Stimulated activated CD4-positive, alpha-beta T cell treated with anti-CD3 and anti-CD28 coated beads, TNF-alpha, amount 100 ng/mL, for 1 hour (primary cell): Measurements from ENCODE around the gene LYAR.

ENCODE experiments used
- DNase-seq, 3 donors: peaks; one replicate each; pipeline ENCODE4 v3.0.0-alpha.2; 2020; ENCODE audit warnings: low read depth in 3 of 3, low spot score in 1 of 3

Gene LYAR

GRCh38 chr4:4289941-4290850 lies at the start of gene LYAR, which contains the start of gene ZBTB49:
TSS of gene LYAR (minus strand) at chr4:4290154. CDS start at chr4:4283742, 6,412 bp downstream.
TSS of gene ZBTB49 (plus strand) at chr4:4290251. CDS start at chr4:4299946, 9,695 bp downstream.
- DNase-seq, result peak; percentile 88 to 98 (median 92)

GRCh38 chr4:4339504-4340085 lies 49.6 kb upstream of the LYAR start:
- no peak for DNase-seq

- DNase-seq, result no peak
These were observed 48.5 kb upstream of the LYAR start for GRCh38 chr4:4338210-4339001.

- peak; percentile 43 to 49 (median 48) for DNase-seq
These were observed 45.0 kb upstream of the LYAR start for GRCh38 chr4:4334798-4335520.

- no peak for DNase-seq
These were observed 43.3 kb upstream of the LYAR start for GRCh38 chr4:4333265-4333706.

GRCh38 chr4:4332529-4332928 lies 42.6 kb upstream of the LYAR start:
- DNase-seq, result no peak

GRCh38 chr4:4330794-4331193 lies 40.8 kb upstream of the LYAR start:
- no peak for DNase-seq

- DNase-seq, result no peak
These were observed 39.5 kb upstream of the LYAR start for GRCh38 chr4:4329496-4329895.

GRCh38 chr4:4328840-4329239 lies 38.9 kb upstream of the LYAR start:
- DNase-seq, result no peak

GRCh38 chr4:4328206-4328605 lies 38.3 kb upstream of the LYAR start:
- DNase-seq, result no peak

- no peak for DNase-seq
These were observed 37.7 kb upstream of the LYAR start for GRCh38 chr4:4327652-4328121.

GRCh38 chr4:4326166-4326565 lies 36.2 kb upstream of the LYAR start:
- DNase-seq, result no peak

GRCh38 chr4:4325321-4325720 lies 35.4 kb upstream of the LYAR start:
- DNase-seq, result no peak

- DNase-seq, result no peak
These were observed 34.0 kb upstream of the LYAR start for GRCh38 chr4:4323705-4324534.

GRCh38 chr4:4321951-4322688 lies 32.2 kb upstream of the LYAR start:
- DNase-seq, result no peak

- DNase-seq, result no peak
These were observed 31.2 kb upstream of the LYAR start for GRCh38 chr4:4320951-4321714.

GRCh38 chr4:4320528-4320927 lies 30.6 kb upstream of the LYAR start:
- no peak for DNase-seq

- DNase-seq, result no peak
These were observed 27.7 kb upstream of the LYAR start for GRCh38 chr4:4317496-4318232.
